OCI-LY7 (cell line): ENCODE results near the gene FCGR3B.
"Not testable (repeated sequence)": the region's sequence is repeated elsewhere in the genome, so short reads cannot be mapped to it uniquely, and the experiment has no call there.

Experiments
- EZH2phosphoT487 ChIP-seq: fragments of 200-600 bp; sonication (generic); IDR thresholded peaks from 2 replicates; pipeline ENCODE4 v1.6.1; 2018; ENCODE audit warnings: low read depth, borderline replicate concordance, mild to moderate bottlenecking, mixed run types, antibody characterized with exemption, low read length, moderate library complexity, mixed read lengths
- TF ChIP-seq, protein P1 (sequence below): fragments of 200-600 bp; sonication (generic); conservative IDR thresholded peaks from 2 replicates; pipeline ENCODE4 v1.5.1; 2014; ENCODE audit warnings: mild to moderate bottlenecking, antibody characterized with exemption, low read length, moderate library complexity, mixed read lengths

DNA sequence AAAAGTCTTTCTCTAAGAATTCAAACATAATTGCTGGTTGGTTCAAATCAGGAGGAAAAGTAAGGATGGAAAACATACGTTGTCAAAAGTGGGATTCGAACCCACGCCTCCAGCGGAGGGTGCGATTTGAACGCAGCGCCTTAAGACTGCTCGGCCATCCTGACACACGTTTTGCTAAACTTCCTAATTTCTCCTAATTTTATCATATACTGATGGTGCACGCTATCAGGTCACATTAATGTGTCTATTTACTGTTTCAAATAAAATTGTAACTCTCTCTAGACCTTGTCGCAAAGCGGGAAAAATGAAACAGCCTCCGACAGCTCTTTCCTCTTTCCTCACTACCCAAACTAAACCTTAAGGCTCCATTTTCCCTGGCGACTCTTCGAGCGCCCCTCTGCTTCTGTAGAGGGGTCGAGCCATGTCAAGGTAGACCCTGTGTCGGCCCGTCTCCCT is 19.1 kb downstream of the FCGR3B start:
- TF ChIP-seq, protein P1, sequence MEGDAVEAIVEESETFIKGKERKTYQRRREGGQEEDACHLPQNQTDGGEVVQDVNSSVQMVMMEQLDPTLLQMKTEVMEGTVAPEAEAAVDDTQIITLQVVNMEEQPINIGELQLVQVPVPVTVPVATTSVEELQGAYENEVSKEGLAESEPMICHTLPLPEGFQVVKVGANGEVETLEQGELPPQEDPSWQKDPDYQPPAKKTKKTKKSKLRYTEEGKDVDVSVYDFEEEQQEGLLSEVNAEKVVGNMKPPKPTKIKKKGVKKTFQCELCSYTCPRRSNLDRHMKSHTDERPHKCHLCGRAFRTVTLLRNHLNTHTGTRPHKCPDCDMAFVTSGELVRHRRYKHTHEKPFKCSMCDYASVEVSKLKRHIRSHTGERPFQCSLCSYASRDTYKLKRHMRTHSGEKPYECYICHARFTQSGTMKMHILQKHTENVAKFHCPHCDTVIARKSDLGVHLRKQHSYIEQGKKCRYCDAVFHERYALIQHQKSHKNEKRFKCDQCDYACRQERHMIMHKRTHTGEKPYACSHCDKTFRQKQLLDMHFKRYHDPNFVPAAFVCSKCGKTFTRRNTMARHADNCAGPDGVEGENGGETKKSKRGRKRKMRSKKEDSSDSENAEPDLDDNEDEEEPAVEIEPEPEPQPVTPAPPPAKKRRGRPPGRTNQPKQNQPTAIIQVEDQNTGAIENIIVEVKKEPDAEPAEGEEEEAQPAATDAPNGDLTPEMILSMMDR, result not testable (repeated sequence)
- TF ChIP-seq EZH2phosphoT487, result not testable (repeated sequence)
